ENCODE measurements around the gene DEFB113. TPM values are rescaled to one million over a fixed set of nuclear protein-coding genes. Genes with fewer than 3 reads are reported as not detected.

DEFB113 gene
- polyA plus RNA-seq, 1 donor from 2014 or later, result not detected

DNA sequence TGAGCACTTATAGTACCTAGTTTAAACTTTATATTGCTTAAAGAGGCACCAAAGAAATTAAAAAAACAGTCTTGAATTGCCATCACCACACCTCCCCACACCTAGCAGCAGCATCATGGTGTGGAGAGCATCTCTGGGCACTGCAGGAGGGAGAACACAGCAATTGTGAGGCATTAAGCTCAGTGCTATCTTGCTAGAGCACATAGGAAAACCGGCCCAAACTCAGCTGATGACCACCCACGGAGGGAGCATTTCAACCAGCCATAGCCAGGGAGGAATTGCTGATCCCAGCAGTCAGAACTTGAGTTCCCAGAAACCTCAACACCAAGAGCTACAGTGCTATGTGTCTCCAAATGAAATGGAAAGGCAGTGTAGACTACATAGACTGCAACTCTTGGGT lies 19.5 kb upstream of the DEFB113 start:
- no peaks in the 10 kb centered on the region for H3K9me3 ChIP-seq (ENCODE audit: low read length)
- H4K20me1 ChIP-seq (ENCODE audit: insufficient read depth), result no peaks in the 10 kb centered on the region
- H3K79me2 ChIP-seq (replicated peaks; ENCODE audit: insufficient read depth, low read length), result no peaks in the 10 kb centered on the region
- no peak overlapping the region for H3K9ac ChIP-seq (ENCODE audit: low read length)
- no peaks in the 10 kb centered on the region for H3K27me3 ChIP-seq (ENCODE audit: insufficient read depth, low read depth, low read length)
- no peaks in the 10 kb centered on the region for H3F3A ChIP-seq (ENCODE audit: insufficient read depth, low read length, poor library complexity, severe bottlenecking)
- no peak overlapping the region for H3K27ac ChIP-seq (ENCODE audit: low read length)
- H3K4me2 ChIP-seq (ENCODE audit: low read length), result no peak overlapping the region
- H3K36me3 ChIP-seq (ENCODE audit: insufficient read depth, low read length), result no peaks in the 10 kb centered on the region
- TF ChIP-seq RAD21 (conservative IDR thresholded peaks at IDR 0.05), result no peak
- no peak for TF ChIP-seq EZH2 (IDR thresholded peaks at IDR 0.05; ENCODE audit: borderline replicate concordance, insufficient read depth, low read length, poor library complexity, severe bottlenecking)
- TF ChIP-seq, protein P1, sequence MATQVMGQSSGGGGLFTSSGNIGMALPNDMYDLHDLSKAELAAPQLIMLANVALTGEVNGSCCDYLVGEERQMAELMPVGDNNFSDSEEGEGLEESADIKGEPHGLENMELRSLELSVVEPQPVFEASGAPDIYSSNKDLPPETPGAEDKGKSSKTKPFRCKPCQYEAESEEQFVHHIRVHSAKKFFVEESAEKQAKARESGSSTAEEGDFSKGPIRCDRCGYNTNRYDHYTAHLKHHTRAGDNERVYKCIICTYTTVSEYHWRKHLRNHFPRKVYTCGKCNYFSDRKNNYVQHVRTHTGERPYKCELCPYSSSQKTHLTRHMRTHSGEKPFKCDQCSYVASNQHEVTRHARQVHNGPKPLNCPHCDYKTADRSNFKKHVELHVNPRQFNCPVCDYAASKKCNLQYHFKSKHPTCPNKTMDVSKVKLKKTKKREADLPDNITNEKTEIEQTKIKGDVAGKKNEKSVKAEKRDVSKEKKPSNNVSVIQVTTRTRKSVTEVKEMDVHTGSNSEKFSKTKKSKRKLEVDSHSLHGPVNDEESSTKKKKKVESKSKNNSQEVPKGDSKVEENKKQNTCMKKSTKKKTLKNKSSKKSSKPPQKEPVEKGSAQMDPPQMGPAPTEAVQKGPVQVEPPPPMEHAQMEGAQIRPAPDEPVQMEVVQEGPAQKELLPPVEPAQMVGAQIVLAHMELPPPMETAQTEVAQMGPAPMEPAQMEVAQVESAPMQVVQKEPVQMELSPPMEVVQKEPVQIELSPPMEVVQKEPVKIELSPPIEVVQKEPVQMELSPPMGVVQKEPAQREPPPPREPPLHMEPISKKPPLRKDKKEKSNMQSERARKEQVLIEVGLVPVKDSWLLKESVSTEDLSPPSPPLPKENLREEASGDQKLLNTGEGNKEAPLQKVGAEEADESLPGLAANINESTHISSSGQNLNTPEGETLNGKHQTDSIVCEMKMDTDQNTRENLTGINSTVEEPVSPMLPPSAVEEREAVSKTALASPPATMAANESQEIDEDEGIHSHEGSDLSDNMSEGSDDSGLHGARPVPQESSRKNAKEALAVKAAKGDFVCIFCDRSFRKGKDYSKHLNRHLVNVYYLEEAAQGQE (IDR thresholded peaks at IDR 0.05; ENCODE audit: borderline replicate concordance), result no peak
- no peak for TF ChIP-seq EP300 (conservative IDR thresholded peaks at IDR 0.05; ENCODE audit: poor library complexity, severe bottlenecking)
- no peak for TF ChIP-seq SMC3 (conservative IDR thresholded peaks at IDR 0.05; ENCODE audit: poor library complexity)
- TF ChIP-seq MXI1 (conservative IDR thresholded peaks at IDR 0.05; ENCODE audit: poor library complexity, severe bottlenecking), result no peak
- no peak for TF ChIP-seq TAF1 (IDR thresholded peaks at IDR 0.05; ENCODE audit: low read depth)
- TF ChIP-seq POLR2AphosphoS5 (IDR thresholded peaks at IDR 0.05), result no peak
- TF ChIP-seq, protein P2, sequence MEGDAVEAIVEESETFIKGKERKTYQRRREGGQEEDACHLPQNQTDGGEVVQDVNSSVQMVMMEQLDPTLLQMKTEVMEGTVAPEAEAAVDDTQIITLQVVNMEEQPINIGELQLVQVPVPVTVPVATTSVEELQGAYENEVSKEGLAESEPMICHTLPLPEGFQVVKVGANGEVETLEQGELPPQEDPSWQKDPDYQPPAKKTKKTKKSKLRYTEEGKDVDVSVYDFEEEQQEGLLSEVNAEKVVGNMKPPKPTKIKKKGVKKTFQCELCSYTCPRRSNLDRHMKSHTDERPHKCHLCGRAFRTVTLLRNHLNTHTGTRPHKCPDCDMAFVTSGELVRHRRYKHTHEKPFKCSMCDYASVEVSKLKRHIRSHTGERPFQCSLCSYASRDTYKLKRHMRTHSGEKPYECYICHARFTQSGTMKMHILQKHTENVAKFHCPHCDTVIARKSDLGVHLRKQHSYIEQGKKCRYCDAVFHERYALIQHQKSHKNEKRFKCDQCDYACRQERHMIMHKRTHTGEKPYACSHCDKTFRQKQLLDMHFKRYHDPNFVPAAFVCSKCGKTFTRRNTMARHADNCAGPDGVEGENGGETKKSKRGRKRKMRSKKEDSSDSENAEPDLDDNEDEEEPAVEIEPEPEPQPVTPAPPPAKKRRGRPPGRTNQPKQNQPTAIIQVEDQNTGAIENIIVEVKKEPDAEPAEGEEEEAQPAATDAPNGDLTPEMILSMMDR (IDR thresholded peaks at IDR 0.05; ENCODE audit: poor library complexity, severe bottlenecking), result no peak
- no peak overlapping the region for H3K4me3 ChIP-seq (ENCODE audit: low read length)
- H3K9me2 ChIP-seq (ENCODE audit: insufficient read depth, low read length), result no peaks in the 10 kb centered on the region
- H2AFZ ChIP-seq (ENCODE audit: low read depth, low read length), result no peak overlapping the region

DNA sequence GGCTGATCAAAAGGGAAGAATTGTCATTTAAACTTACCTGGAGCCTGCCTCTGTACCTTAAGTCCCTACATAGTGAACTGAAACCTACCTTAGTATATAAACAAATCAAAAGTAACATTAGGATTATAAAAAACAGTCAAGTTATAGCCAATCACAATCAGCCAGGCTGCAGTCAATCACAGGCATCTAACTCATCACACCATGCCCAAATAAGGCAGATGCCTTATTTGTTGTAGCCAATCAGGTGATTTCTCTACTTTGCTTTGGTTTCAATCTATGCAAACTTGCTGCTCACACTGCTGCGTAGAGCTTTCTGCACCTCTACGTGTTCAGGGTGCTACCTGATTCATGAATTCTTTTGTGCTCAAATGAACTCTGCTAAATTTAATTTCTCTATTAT lies 18.3 kb upstream of the DEFB113 start:
- no peak overlapping the region for H3K27ac ChIP-seq (ENCODE audit: low read length)
- no peak overlapping the region for H2AFZ ChIP-seq (ENCODE audit: low read depth, low read length)
- no peak overlapping the region for H3K4me3 ChIP-seq (ENCODE audit: low read length)
- no peaks in the 10 kb centered on the region for H3F3A ChIP-seq (ENCODE audit: insufficient read depth, low read length, poor library complexity, severe bottlenecking)
- no peaks in the 10 kb centered on the region for H3K9me3 ChIP-seq (ENCODE audit: low read length)
- no peaks in the 10 kb centered on the region for H3K79me2 ChIP-seq (replicated peaks; ENCODE audit: insufficient read depth, low read length)
- no peaks in the 10 kb centered on the region for H3K27me3 ChIP-seq (ENCODE audit: insufficient read depth, low read depth, low read length)
- no peaks in the 10 kb centered on the region for H3K9me2 ChIP-seq (ENCODE audit: insufficient read depth, low read length)
- TF ChIP-seq TAF1 (IDR thresholded peaks at IDR 0.05; ENCODE audit: low read depth) (no peak), POLR2AphosphoS5 (IDR thresholded peaks at IDR 0.05) (no peak), EP300 (conservative IDR thresholded peaks at IDR 0.05; ENCODE audit: poor library complexity, severe bottlenecking) (no peak), MXI1 (conservative IDR thresholded peaks at IDR 0.05; ENCODE audit: poor library complexity, severe bottlenecking) (no peak), RAD21 (conservative IDR thresholded peaks at IDR 0.05) (no peak)
- TF ChIP-seq, protein P2 (IDR thresholded peaks at IDR 0.05; ENCODE audit: poor library complexity, severe bottlenecking), result no peak
- TF ChIP-seq, protein P1 (IDR thresholded peaks at IDR 0.05; ENCODE audit: borderline replicate concordance), result no peak
- H3K36me3 ChIP-seq (ENCODE audit: insufficient read depth, low read length), result no peaks in the 10 kb centered on the region
- H3K4me2 ChIP-seq (ENCODE audit: low read length), result no peak overlapping the region
- H3K9ac ChIP-seq (ENCODE audit: low read length), result no peak overlapping the region
- no peaks in the 10 kb centered on the region for H4K20me1 ChIP-seq (ENCODE audit: insufficient read depth)
